GM23248 (cell line): ENCODE data around the gene UBL5.

Experiments used
- EZH2 ChIP-seq: fragments of 200-600 bp; sonication (generic); IDR thresholded peaks from 2 replicates; pipeline ENCODE4 v1.6.1; 2018; ENCODE audit warnings: antibody characterized with exemption, mild to moderate bottlenecking; ENCODE audit not compliant: insufficient read depth, poor library complexity, severe bottlenecking
- EZH2phosphoT487 ChIP-seq: fragments of 200-600 bp; sonication (generic); IDR thresholded peaks from 2 replicates; pipeline ENCODE4 v1.6.1; 2018; ENCODE audit warnings: antibody characterized with exemption, moderate library complexity, mild to moderate bottlenecking, low read depth; ENCODE audit not compliant: insufficient read depth

- TF ChIP-seq EZH2 (no peak), EZH2phosphoT487 (no peak)
Measured at GRCh38 chr19:9875031-9875627, 47.4 kb downstream of the UBL5 start.
